HG03432 (cell line): Measurements from ENCODE around the gene JARID2.

Experiments used
- ATAC-seq: cut with Tn5 transposase; IDR thresholded peaks from one replicate; pipeline ENCODE4 v1.9.1; 2021; ENCODE audit warnings: mild to moderate bottlenecking, moderate library complexity; ENCODE audit not compliant: unreplicated experiment

JARID2 gene

DNA sequence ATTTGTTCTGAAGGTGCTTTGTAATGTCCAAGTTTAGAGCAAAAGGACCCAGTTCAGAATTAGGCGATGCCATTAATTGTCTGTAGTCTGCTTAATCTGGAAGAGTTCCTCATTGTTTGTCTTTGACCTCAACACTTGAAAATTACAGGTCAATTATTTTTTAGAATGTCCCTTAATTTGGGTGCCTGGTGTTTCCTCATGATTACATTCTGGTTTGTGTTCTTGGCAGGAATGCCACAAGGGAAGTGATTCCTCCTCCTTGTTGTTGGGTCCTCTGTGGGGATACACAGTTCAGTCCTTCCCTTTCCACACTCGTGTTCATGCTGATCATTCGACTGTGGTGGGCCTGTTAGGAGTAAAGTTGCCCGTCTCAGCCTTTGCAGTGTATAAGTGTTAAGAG lies 207.3 kb downstream of the JARID2 start:
- no peak for ATAC-seq

- ATAC-seq, result no peak
Measured at GRCh38 chr6:15453622-15454021, 207.8 kb downstream of the JARID2 start.

GRCh38 chr6:15456422-15456821 lies 210.6 kb downstream of the JARID2 start:
- no peak for ATAC-seq

GRCh38 chr6:15457121-15457650 lies 211.3 kb downstream of the JARID2 start:
- no peak for ATAC-seq

GRCh38 chr6:15458021-15458459 lies 212.2 kb downstream of the JARID2 start:
- peak; percentile 74 for ATAC-seq

DNA sequence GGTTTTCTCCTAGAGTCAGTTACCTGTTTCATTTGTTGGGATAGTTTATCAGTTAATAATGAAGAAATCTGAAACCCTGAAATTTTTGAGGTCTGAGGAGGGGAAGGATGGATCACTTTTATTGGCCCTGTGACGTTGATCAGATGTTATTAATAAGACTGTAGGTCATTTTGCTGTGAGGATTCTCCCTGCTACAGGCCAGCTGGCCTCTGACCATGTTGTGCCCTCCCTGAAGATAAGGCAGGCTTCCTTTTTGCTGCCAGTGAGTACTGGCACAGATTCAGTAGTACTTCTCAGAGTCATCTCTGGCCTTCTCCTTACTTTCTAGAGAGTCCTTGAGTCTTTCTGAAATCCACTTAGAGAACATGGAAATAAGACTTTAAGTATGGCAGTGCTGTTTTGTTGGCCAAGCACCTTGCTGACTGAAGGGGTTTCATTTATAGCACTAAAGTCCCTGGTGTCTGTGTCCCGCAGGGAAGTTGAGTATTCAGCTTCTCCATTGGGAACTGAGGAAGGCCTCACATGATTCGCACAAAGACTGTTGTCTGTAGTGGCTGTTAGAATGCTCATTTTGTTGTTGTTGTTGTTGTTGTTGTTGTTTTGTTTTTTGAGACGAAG lies 214.3 kb downstream of the JARID2 start:
- no peak for ATAC-seq

- ATAC-seq, result no peak
Measured at GRCh38 chr6:15461127-15461944, 215.5 kb downstream of the JARID2 start.

DNA sequence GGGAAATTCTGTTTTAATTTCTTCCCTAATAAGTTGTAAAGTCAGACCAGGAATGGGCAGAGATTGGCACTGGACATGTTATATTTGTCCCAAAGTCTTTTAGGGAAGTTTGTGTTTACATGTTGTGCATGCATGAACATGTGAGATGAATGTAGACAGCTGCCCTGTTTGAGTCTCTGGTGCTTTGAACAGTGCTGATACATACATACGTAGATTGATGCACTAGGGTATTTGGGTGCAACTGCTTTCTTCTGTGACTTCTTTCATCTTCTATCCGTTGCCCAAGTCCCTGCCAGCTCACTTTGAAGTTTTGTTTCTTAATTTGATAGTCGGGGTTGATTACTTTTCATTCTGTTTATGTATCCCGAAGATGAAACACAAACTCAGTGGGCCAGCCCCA lies 216.4 kb downstream of the JARID2 start:
- ATAC-seq, result no peak

GRCh38 chr6:15462717-15463525 lies 217.1 kb downstream of the JARID2 start:
- ATAC-seq, result no peak

DNA sequence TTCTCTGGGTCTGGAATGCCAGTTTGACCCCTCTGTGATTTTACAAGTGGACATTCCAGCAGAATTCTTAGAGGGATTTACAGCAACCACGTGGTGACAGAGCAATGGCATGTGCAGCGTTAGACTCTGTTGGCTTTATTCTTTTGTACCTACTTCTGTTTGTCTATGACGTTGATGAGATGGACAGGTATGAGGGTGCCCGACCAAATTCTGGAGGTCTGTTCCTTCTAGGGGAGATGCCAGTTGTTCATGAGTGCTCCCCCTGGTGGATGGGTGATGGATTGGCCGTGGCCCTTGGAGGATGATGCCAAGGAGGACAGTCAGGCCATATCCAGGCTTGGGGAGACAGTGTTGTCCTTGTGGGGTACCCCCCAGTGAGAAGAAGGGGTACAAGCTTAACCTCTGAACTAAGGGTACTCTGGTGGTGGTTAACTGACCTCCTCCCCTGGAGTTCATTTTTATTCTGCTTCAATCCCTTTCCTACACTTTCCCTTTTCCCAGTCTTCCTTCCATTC lies 218.4 kb downstream of the JARID2 start:
- ATAC-seq, result no peak

DNA sequence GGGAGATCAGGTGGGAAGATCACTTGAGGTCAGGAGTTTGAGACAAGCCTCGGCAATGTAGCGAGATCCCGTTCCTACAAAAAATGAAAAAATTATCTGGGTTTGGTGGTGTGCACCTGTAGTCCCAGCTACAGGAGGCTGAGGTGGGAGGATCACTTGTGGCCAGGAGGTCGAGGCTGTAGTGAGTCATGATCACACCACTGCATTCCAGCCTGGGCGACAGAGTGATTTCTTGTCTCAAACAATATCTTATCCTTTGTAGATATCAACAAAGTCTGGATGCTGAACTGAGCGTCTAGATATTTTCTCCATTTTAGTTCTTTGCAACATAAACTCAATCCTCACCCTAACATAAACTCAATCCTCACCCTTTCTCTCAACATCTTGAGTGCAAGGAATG lies 219.3 kb downstream of the JARID2 start:
- no peak for ATAC-seq

DNA sequence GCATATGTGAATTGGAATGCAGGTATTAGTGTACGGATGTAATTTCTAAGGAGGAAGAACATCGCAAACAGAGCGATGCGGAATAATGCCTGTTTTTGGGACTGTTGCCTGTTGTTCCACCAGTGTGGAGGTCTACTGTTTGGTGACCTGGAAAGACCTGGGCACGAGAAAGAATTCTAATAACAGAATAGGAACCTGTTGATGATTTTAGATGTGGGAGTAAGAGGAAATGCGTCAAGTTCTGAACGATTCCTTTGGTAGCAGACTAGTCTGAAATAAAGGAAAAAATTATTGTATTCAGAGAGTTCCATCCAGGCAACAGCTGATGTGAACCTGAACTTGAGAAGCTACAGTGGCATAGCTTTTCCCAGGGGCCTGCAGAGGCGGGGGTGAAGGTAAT lies 224.9 kb downstream of the JARID2 start:
- ATAC-seq, result no peak

DNA sequence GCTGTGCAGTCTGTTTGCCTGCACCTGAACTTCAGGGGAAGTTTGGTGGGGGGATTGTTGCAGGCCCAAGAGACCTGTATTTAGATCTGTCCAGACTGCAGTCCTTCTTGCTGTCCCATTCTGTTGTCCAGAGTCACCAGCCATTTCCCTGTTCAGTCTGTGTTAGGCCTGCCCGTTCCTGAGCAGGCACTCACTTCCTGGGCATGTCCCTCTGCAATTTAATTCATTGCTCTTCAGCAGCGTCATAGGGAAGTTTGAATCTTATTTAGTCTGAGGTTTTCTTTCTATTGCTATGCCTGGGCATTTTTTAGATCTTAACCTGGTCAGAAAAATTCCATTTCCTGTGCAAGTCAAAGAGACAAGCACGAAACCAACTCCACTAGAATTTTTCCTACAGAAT lies 226.8 kb downstream of the JARID2 start:
- ATAC-seq, result no peak

GRCh38 chr6:15473174-15473573 lies 227.3 kb downstream of the JARID2 start:
- ATAC-seq, result no peak

DNA sequence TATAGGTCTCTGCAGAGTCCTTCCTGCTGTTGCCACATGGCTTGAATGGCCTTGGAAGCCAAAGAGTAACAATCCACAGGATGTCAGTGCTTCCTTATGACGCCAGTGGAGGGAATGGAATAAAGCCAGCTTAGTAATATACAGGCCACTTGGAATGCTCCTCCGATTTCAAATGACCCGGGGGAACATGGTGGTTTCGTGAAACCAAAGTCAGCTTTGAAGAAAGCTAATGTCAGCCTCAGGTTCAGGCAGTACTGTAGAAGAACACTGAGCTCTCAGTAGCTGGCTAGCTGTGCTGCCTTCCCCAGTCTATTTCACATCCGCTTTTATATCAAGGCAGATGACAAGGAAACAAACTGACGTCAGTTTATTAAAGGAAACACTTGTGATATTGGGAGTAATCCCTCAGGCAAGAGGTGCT lies 227.9 kb downstream of the JARID2 start:
- no peak for ATAC-seq

- no peak for ATAC-seq
Measured at GRCh38 chr6:15474196-15474595, 228.3 kb downstream of the JARID2 start.

- ATAC-seq, result no peak
Measured at GRCh38 chr6:15475261-15475660, 229.4 kb downstream of the JARID2 start.

DNA sequence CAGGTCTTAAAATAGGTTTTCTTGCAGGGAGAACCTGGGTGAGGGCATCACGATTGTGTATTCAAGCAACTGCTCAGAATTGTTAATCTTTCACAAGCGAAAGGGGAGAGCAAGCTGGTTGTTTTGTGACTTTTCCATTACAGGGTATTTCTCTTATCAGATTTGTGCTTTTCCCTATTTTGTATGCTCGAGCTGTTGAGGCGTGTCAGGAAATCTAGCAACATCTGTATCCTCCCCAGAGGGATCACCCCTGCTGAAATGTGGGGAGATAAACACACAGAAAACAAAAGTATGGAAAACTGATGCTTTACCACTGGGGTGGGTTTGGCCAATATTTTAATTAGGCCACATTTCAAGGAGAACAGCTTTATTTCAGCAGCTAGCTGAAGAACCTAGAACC lies 230.0 kb downstream of the JARID2 start:
- ATAC-seq, result no peak

DNA sequence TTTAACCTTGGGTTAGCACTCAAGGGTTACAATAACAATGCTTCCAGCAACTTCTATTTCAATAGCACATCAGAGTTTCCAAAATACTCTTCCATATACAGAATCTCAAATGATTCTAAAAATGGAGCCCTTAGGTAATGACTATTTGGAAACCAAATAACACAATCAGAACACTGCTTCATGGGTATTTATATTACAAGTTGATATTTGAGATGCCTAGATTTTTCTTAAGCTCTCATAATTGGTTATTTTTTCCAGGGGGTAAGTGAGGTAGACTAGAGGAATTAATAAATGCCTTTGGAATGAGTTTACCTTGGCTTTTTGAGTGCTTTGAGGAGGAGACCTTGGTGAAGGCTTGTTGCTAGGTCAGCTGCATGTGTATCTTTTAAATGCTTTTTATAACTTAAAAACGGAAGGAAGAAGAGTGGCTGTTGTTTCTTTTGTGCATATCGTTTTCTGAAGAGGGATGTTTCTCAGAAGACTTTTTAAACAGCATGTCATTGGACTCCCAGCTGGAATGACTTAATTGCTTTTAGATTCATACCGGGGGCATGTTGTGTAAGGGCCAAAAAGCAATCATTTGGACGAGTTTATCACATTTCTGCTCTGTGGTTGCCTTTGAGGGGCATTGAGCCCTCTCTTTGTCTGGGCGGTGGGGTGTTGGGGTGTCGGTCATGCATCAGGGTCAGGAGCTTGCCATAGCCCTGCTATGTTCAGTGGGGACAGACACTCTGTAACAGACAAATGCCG lies 230.9 kb downstream of the JARID2 start:
- no peak for ATAC-seq

- no peak for ATAC-seq
Measured at GRCh38 chr6:15477746-15478145, 231.9 kb downstream of the JARID2 start.
